Nucleus accumbens (tissue), 56 donors: ENCODE measurements around the gene CFAP97.
A peak's percentile ranks its signal among the peaks of the same experiment; 100 is the strongest.
"Not testable (repeated sequence)": the region's sequence is repeated elsewhere in the genome, so short reads cannot be mapped to it uniquely, and the experiment has no call there.

Experiments used
- DNase-seq, 56 donors: peaks; one replicate each; lab custom pipeline; 2025; lab: John Stamatoyannopoulos, UW

The CFAP97 gene

DNA sequence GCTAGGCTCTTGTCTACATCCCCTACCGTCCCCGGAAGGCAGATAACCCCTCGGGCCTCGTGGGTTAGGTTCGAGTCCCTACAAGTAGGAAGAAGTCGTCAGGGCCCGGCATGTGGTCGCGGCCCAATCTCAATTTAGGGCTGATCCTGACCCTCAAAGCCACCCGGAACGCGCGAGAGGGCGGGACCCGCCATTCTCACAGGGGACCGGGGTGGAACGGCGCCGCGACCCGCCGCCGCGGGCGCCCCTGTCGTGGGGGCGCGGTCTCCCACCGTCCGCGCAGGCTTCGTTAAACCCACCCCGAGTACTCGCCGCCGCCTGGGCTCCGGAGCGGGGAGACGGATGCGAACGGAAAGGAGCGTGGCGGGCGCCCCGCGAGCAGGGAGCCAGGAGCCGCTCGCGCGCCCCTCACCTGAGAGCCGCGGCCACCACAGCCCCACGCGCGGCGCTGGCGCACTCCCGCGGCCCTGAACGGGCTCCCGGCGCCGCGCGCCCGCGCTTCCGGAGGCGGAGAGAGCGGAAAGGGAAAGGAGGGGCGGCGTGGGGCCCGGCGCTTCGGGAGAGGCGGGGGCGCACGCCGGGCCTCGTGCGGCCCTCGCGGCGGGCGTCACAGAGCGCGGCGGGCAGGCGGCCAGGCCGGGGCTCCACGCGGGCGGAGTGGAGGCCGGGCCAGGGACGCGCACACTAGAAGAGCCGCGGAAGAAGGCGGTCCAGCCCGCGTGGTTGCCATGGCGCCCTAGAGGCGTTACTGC is at the start of gene CFAP97:
TSS of gene CFAP97 (minus strand) at position 515 of the 752 bp plus-strand sequence. CDS start 12,804 bp downstream, outside the sequence.
- DNase-seq = peak; percentile 3 to 95 (median 84)

- DNase-seq = no peak
Measured at GRCh38 chr4:185249105-185249504, 45.3 kb upstream of the CFAP97 start.

DNA sequence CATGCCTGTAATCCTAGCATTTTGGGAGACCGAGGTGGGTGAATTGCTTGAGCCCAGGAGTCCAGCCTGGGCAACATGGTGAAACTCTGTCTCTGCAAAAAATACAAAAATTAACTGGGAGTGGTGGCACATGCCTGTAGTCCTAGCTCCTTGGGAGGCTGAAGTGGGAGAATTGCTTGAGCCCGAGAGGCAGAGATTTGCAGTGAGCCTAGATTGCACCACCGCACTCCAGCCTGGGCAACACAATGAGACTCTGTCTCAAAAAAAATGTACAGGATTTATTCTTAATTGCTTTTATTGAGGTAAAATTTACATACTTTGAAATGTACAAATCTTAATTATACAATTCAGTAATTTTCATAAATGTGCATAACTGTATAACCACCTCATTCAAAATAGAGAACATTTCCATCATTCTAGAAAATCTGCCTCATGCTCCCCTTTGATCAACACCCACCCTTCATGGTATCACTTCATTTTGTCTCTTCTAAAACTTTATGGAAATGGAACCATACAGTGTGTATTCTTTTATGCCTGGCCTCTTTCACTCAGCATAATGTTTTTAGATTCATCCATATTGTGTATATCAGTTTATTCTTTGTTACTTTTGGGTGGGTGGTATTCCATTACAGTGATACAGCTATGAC is 44.7 kb upstream of the CFAP97 start:
- no peak for DNase-seq

- no peak for DNase-seq
Measured at GRCh38 chr4:185247151-185247550, 43.4 kb upstream of the CFAP97 start.

GRCh38 chr4:185246453-185246852 is 42.7 kb upstream of the CFAP97 start:
- no peak for DNase-seq

- DNase-seq = no peak
Measured at GRCh38 chr4:185244763-185245162, 41.0 kb upstream of the CFAP97 start.

DNA sequence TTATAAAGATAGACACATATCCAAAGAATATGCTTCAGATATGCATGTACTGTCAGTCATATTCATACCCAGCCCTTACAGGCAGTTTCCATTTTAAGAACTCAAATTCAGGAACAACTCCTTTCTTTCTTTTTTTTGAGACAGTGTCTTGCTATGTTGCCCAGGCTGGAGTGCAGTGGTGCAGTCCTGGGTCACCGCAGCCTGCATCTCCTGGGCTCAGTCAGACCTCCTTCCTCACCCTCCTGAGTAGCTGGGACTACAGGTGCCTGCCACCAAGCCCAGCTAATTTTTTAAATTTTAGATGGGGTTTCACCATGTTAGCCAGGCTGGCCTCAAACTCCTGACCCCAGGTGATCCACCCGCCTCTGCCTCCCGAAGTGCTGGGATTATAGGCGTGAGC is 40.1 kb upstream of the CFAP97 start:
- DNase-seq = no peak

DNA sequence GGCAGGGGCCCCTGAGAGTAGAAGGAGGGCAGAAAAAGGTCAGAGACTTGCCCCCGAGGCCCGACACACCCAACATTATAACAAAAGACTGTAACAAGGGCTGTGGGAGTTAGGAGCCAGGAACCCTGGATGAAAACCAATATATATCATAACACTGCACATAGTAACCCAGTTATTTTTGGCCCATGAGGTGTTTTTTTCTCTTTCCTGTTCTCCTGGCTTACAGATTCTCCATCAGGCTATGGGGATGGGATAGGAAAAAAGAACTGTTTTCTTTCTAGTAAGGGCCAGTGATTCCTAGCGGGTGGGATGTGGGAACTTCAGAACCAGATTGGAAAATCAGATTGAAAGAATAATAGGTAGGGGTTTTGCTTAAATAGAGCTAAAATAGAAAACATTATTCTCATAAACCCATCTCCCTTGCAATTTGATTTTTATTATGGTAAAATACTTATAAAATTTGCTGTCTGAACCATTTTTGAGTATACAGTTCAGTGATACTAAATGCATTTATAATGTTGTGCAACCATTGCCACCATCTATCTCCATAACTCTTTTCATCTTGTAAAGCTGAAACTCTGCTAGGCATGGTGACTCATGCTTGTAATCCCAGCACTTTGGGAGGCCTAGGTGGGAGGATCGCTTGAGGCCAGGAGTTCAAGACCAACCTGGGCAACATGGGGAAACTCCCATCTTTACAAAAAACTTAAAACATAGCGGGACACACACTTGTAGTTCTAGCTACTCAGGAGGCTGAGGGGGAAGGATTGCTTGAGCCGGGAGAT is 39.1 kb upstream of the CFAP97 start:
- no peak for DNase-seq

DNA sequence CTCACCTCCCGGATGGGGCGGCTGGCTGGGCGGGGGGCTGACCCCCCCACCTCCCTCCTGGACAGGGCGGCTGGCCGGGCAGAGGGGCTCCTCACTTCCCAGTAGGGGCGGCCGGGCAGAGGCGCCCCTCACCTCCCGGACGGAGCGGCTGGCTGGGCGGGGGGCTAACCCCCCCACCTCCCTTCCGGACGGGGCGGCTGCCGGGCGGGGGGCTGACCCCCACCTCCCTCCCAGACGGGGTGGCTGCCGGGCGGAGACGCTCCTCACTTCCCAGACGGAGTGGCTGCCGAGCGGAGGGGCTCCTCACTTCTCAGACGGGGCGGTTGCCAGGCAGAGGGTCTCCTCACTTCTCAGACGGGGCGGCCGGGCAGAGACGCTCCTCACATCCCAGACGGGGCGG is 36.7 kb upstream of the CFAP97 start:
- DNase-seq = not testable (repeated sequence)

GRCh38 chr4:185238750-185239149 is 35.0 kb upstream of the CFAP97 start:
- DNase-seq = no peak

- DNase-seq = peak in 4 of 56 donors; percentile 2 to 19 (median 10)
Measured at GRCh38 chr4:185238215-185238681, 34.4 kb upstream of the CFAP97 start.

- DNase-seq = no peak
Measured at GRCh38 chr4:185237175-185237574, 33.4 kb upstream of the CFAP97 start.

GRCh38 chr4:185235843-185236503 is 32.2 kb upstream of the CFAP97 start:
- DNase-seq = no peak

DNA sequence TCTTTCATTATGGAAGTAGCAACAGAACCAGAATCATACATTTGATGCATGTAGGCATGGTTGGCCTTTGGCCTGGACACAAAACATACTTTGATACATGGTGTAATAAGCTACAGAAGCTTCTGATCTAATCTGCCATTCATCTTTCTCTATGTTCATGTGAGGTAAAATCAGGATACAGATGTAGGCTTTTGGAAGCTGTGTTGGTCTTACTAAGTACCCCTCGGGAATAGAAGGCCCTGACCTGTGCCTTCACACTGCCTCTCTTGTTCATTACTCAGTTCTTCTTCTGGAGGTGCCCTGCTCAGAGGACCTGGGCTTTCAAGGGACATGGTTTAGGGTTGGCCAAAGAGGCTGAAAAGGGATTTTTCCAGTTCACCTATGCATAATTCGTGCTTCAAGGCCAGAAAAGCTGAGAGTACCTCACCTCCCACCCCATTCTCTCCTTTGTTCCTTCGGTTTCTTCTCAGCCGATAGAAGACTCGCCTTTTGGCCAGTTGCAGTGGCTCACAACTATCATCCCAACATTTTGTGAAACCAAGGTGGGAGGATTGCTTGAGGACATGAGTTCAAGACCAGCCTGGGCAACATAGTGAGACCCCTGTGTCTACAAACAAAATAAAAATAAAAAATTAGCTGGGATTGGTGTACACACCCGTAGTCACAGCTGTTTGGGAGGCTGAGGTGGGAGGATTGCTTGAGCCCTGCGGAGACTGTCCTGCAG is 31.5 kb upstream of the CFAP97 start:
- no peak for DNase-seq

GRCh38 chr4:185232370-185232769 is 28.6 kb upstream of the CFAP97 start:
- DNase-seq = no peak

DNA sequence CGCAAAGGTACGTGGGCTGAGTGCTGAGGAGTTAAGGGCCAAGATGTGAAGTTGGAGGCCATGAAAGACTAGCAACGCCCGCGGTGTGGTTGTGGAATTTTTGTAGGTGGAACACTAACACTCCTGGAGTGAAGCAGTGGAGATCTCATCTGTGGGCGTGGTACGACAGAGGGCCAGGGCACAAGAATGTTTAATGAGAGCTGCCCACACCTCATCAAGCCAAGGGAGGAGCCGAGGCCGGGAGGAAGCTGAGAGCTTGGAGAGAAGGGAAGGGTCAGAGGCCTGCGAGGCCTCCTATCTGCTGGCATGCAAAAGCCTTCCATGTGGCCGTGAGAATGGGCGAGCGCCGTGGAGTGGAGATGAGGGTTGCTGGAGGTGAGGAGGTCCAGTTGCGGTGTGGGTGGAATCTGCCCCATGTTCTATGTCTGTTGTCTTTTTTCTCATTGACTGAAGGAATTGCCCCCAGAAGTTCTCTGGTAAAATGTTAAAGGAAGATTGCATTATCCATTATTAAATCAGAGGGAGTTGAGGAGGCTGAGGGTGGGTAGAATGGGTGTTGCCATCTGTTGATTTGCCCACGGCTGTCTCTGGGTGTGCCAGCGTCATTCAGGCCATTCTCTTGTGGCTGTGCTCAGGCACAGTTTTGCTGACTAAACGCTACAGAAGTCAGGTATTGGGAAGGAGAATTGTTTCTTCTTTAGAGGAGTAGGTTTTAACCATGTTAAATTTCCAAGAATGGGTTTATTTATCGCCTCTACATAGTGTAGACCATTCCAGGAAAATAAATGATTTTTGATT is 25.4 kb upstream of the CFAP97 start:
- DNase-seq = no peak

- DNase-seq = no peak
Measured at GRCh38 chr4:185227713-185228278, 24.0 kb upstream of the CFAP97 start.

GRCh38 chr4:185227131-185227551 is 23.3 kb upstream of the CFAP97 start:
- DNase-seq = no peak

GRCh38 chr4:185225940-185226339 is 22.1 kb upstream of the CFAP97 start:
- DNase-seq = no peak
